ENCODE results near the gene PAM.

GRCh38 chr5:102858808-102859207 is 103.7 kb downstream of the PAM start:
- TF ChIP-seq EZH2 (IDR thresholded peaks at IDR 0.05) = no peak
- no peak for TF ChIP-seq POLR2AphosphoS5 (IDR thresholded peaks at IDR 0.05; ENCODE audit: borderline replicate concordance, low read depth, low read length)
- no peak for TF ChIP-seq FOXP2 (optimal IDR thresholded peaks at IDR 0.05; ENCODE audit: control extremely low read depth, extremely low read length, insufficient read depth)
